NCI-H345 treated with DMSO at 0.1 percent for 48 hours (cell line): Measurements from ENCODE around the gene ARMH1.
"Not testable (repeated sequence)": the region's sequence is repeated elsewhere in the genome, so short reads cannot be mapped to it uniquely, and the experiment has no call there.

Experiments
- DNase-seq: peaks from one replicate; lab custom pipeline; 2025; ENCODE audit not compliant: unreplicated experiment; lab: John Stamatoyannopoulos, UW

Gene ARMH1

GRCh38 chr1:44666719-44667118, 7.8 kb upstream of the ARMH1 start:
- DNase-seq = not testable (repeated sequence)

- DNase-seq = no peak
Observed at GRCh38 chr1:44670751-44671640, 3.5 kb upstream of the ARMH1 start.

- DNase-seq = no peak
Observed at GRCh38 chr1:44672254-44672955, 2.1 kb upstream of the ARMH1 start.

DNA sequence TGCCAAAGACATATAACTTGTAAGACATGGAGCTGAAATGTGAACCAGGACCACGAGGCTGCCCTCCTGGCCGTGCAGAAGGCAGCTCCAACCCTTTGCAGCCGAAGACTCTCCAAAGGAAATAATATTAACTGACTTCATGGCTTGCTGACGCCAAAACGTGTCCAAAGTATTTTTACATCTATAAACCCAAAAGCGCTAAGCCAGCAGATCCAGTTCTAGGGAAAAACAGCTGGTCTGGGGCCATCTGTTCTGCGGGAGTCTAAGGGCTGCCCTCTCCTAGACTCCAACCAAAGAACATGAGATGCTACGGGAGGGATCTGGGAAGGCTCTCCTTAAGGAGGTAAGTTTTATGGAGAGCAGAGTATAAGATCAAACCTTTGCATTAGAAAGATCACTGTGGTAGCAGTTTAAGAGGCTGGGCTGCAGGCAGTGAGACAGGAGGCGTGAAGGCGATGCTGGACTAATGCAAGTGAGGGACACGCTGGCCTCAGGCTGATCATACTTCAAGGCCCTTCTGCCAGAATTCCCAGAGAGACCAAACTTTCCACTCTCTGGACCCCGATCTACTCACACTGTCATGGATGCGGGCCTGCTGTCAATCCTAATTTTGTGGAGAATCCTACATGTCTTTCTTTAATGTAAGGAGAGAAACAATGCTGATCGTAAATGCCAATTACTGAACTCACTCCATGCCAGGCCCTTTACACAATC, 1.4 kb upstream of the ARMH1 start:
- no peak for DNase-seq

DNA sequence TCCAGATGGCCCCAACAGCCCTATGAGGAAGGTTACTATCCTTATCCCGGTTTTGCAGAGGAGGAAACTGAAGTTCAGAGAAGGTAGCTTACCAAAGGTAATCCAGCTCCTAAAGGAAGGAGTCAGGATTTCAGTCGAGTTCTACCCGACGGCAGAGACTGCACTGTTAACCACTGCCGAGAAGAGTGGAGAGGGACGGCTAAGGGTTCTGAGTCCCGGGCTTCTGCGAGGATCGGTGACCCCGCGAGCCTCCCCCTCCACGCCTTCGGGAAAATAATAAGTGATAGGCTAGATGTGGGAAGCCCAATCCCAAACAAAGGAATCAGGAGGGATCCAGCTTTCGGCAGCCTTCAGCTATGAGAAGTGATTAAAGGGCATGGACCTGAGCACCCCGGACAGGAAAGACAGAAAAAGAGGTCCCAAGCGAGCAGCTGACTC, 820 bp upstream of the ARMH1 start:
- no peak for DNase-seq

GRCh38 chr1:44675186-44675585, 672 bp downstream of the ARMH1 start:
- no peak for DNase-seq

- no peak for DNase-seq
Observed at GRCh38 chr1:44676484-44677200, 2.1 kb downstream of the ARMH1 start.

DNA sequence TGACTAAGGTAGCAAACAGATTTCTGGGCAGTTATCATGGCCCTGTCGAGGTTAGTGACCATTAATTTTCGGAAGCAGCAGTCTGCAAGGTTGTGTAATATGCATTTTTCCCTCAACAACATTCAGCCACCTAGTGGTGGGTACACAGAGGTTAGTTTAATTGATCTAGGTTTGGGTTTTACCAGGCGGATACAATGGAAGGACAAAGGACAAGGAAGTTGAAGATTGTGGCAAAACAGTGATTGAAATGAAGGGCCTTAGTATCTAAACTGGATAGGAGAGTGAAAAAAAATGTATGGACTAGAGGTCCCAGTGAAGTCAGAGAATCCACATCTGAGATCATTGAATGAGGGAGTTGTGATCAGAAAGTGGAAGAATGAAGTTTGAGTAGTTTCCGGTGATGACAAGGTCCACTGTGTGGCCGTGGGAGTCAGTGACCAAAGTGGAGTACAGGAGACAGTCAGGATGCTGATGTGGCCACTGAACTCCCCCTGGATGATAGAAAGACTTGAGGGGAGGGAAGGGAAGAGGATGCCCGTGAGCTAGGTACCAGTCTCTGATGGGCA, 2.8 kb downstream of the ARMH1 start:
- DNase-seq = no peak

DNA sequence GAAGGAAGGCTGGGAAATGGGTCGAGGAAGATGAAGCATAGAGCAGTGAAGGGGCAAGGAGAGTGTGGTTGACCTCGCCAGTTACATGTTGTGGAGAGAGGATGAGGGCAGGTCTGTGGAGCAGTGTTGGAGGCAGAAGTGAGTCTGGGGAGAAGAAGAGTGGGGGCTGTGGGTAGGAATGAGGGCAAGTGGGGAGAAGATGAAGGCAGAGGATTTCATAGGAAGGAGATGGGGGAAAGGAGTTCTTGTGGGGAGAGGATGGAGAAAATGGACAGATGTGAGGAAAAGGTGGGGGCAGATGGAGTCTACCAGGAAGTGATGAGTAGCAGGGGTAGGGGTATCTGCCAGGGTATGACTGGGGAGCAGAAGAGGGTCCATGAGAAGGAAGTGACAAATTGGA, 3.6 kb downstream of the ARMH1 start:
- no peak for DNase-seq

DNA sequence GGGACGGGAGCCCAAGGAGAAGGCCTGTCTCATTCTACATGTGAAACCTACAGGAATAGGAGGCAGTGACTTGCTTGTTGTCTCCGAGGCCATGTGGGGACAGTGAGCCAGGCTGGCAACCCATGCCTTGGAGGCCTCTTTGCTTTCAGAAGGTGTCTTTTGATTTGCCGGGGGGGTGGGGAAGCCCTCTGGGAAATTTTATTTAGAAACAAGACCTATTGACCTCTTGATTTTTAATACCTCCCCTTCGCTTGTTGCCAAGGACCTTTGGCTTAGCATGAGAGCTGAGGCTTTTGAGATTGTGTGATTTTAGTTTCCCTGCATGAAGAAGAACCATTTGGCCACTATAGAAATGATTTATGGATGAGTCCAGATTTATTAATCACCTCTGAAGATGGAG, 4.1 kb downstream of the ARMH1 start:
- DNase-seq = no peak

- DNase-seq = no peak
Observed at GRCh38 chr1:44679468-44679867, 5.0 kb downstream of the ARMH1 start.

DNA sequence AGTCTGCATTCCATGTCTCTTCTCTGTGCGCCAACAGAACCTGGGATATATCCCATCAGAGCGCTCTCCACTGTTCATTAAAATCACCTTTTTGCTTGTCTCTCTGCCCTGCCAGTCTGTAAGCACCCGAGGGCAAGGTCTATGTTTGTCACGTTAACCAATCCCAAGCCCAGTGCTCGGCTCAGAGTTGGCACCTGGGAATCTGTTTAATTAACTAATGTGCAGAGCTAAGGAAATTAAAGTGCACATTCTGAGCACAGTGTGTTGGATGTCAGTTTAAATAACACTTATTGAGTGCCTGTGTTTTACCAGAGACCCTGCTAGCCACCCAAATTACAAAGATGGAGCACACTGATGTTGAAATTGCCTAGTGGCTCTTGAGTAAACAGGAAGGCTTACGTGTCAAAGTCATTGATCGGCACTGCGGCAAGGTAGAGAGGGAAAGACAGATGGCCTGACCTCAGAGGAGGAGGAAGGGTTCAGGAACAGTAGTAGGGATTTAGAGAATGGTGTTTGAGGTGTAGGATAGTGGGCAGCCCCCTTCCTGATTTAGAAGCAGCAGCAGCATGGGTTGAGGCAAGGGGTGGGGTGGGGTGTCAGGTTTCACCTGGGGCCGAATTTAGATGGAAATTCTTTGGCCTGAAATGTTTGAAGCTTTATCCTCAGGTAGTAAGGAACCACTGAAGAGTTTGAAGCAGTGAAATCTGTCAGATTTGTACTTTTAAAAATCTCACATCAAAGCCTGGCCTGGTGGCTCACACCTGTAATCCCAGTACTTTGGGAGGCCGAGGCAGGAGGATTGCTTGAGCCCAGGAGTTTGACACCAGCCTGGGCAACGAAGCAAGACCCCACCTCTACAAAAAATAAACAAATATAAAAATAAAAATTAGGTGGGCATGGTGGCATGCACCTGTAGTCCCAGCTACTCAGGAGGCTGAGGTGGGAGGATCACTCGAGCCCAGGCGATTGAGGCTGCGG, 7.7 kb downstream of the ARMH1 start:
- DNase-seq = no peak

DNA sequence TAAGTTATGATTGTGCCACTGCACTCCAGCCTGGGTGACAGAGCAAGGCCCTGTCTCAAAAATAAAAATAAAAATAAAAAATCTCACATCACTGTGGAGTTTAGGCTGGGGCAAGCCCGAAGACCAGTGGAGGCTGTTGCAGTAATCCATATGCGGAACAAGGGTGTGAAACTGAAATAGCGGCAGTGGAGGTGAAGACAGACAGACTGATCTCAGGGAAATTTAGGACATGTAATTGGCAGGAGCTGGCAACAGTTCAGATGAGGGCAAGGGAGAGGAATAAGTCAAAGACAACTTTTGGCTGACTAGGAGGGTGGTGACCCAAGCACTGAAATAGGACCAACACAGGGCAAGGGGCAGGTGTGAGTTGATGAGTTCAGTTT, 8.4 kb downstream of the ARMH1 start:
- DNase-seq = no peak

GRCh38 chr1:44684525-44684924, 10.0 kb downstream of the ARMH1 start:
- DNase-seq = no peak

GRCh38 chr1:44685218-44685617, 10.7 kb downstream of the ARMH1 start:
- no peak for DNase-seq

- DNase-seq = no peak
Observed at GRCh38 chr1:44685881-44686280, 11.4 kb downstream of the ARMH1 start.

- DNase-seq = no peak
Observed at GRCh38 chr1:44688760-44689446, 14.4 kb downstream of the ARMH1 start.

DNA sequence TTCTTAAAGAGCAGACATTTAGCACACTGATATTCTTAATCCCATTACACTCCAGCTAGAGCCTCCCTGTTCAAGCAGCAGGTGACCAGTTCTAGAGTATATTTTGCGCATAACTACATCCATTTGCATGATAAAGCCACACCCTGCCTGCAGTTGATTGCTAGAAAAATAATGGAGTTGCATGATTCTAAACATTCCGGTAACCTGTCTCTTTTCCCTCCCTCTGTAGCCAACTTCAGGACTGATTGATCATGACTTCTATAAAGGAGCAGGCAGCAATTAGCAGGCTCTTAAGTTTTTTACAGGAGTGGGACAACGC, 14.9 kb downstream of the ARMH1 start:
- no peak for DNase-seq

DNA sequence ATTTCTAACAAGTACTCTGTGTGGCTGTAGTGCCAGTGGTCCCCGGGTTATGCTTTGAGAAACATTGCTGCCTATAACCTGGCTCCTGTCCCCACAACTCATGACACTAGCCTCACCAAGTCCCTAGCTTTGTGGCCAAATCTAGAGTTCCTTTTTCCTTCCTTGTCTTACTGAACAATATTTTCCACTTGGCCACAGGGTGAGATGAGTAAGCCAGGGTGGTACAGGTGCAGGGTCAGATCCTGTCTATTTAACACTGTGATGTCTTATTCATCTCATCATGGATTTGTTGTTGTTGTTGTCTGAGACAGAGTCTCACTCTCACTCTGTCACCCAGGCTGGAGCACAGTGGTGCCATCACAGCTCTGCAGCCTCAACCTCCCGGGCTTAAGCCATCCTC, 18.6 kb downstream of the ARMH1 start:
- no peak for DNase-seq
